GM19099 (cell line): ENCODE measurements around the gene GABRD.

Experiments
- POLR2A ChIP-seq: IDR thresholded peaks from 3 replicates; pipeline ENCODE4 v1.6.1; 2011; ENCODE audit warnings: low read depth; ENCODE audit not compliant: insufficient read length; ENCODE audit errors: extremely low read depth

The GABRD gene

GRCh38 chr1:2041887-2042286 is 22.7 kb downstream of the GABRD start:
- TF ChIP-seq POLR2A = no peak

GRCh38 chr1:2042830-2043773 is 24.0 kb downstream of the GABRD start:
- no peak for TF ChIP-seq POLR2A

- no peak for TF ChIP-seq POLR2A
Observed at GRCh38 chr1:2043886-2044285, 24.7 kb downstream of the GABRD start.

GRCh38 chr1:2044510-2045319 is 25.6 kb downstream of the GABRD start:
- TF ChIP-seq POLR2A = no peak

GRCh38 chr1:2045468-2046173 is 26.5 kb downstream of the GABRD start:
- TF ChIP-seq POLR2A = no peak

- TF ChIP-seq POLR2A = no peak
Observed at GRCh38 chr1:2046174-2046917, 27.2 kb downstream of the GABRD start.

GRCh38 chr1:2046953-2047748 is 28.0 kb downstream of the GABRD start:
- no peak for TF ChIP-seq POLR2A

GRCh38 chr1:2047749-2048729 is 28.9 kb downstream of the GABRD start:
- TF ChIP-seq POLR2A = no peak

GRCh38 chr1:2049225-2049717 is 30.1 kb downstream of the GABRD start:
- TF ChIP-seq POLR2A = no peak

- TF ChIP-seq POLR2A = no peak
Observed at GRCh38 chr1:2049718-2050431, 30.7 kb downstream of the GABRD start, which contains the start of gene PRKCZ. PRKCZ (plus strand) TSS chr1:2050411; CDS start chr1:2050631, 220 bp downstream.

GRCh38 chr1:2050461-2050792 is 31.3 kb downstream of the GABRD start:
- no peak for TF ChIP-seq POLR2A
